Adrenal gland (tissue), 12 donors: ENCODE results near the gene EPDR1. TPM values are rescaled to one million over a fixed set of nuclear protein-coding genes. Genes with fewer than 3 reads are reported as not detected.

Source experiments
- DNase-seq, 7 donors: peaks; one replicate each; pipeline ENCODE4 v3.0.0-alpha.2; 2019 to 2020
- H3K27ac ChIP-seq, 5 donors: fragments of 200-600 bp; sonication (generic) in 4 of 5; 1 replicate in 3 of 5; 2 replicates in 2 of 5; pipeline versions ENCODE4 v1.5.1 to v1.8.0; 2016 to 2020; ENCODE audit warnings: mild to moderate bottlenecking in 1 of 5
- H3K27me3 ChIP-seq: fragments of 200-600 bp; 2 replicates; pipeline ENCODE4 v1.8.0; 2021
- H3K36me3 ChIP-seq, 2 donors: fragments of 200-600 bp; replicated peaks in 1 of 2; 1 replicate in 1 of 2; 2 replicates in 1 of 2; pipeline versions ENCODE4 v1.5.1 to v1.8.0; 2018 to 2022
- H3K4me1 ChIP-seq, 2 donors: fragments of 200-600 bp; replicated peaks in 1 of 2; 1 replicate in 1 of 2; 2 replicates in 1 of 2; pipeline versions ENCODE4 v1.5.1 to v1.8.0; 2018 to 2021
- H3K4me3 ChIP-seq, 4 donors: fragments of 200-600 bp; sonication (generic) in 3 of 4; one replicate each; pipeline ENCODE4 v1.5.1; 2016 to 2018
- H3K9me3 ChIP-seq, 3 donors: fragments of 200-600 bp; sonication (generic) in 1 of 3; replicated peaks in 1 of 3; 1 replicate in 2 of 3; 2 replicates in 1 of 3; pipeline versions ENCODE4 v1.5.1 to v1.8.0; 2016 to 2021
- CTCF ChIP-seq, 6 experiments: fragments of 450-650 bp in 4 of 6; fragments of 200-600 bp in 2 of 6; sonication (generic) in 1 of 6; IDR thresholded peaks; 1 replicate in 5 of 6; 2 replicates in 1 of 6; pipeline versions ENCODE4 v1.5.1 to v1.8.0; 2016 to 2021; ENCODE audit warnings: antibody characterized with exemption in 6 of 6, mild to moderate bottlenecking in 2 of 6, moderate library complexity in 1 of 6
- POLR2A ChIP-seq, 2 donors: fragments of 450-650 bp; IDR thresholded peaks; one replicate each; pipeline ENCODE4 v1.6.1; 2017; ENCODE audit warnings: antibody characterized with exemption in 2 of 2, mild to moderate bottlenecking in 2 of 2, moderate library complexity in 1 of 2
- WGBS, 4 donors: extraction: QIAGEN DNeasy Blood & Tissue Kit in 2 of 4; methylation state at CpG; one replicate each; pipeline versions ENCODE4 v1.1.5 to v1.1.7; 2013 to 2017; 5-methylcytosine and 5-hydroxymethylcytosine counted together
- intact Hi-C, 2 donors: fragments of 100-400 bp; cut with DNase I; formaldehyde crosslinking; loops; one replicate each; pipeline versions ENCODE4 v1.14.1 to v1.15.0; 2022 to 2023
- polyA plus RNA-seq, 3 donors: library from polyadenylated mRNA; stranded (reverse); fragments of 200-250 nt in 2 of 3; fragments of 350-450 nt in 1 of 3; fragmentation: Illumina TruSeq in 1 of 3; extraction: RNeasy Lipid Tissue Mini Kit (QIAGEN cat#74804) in 1 of 3; gene quantifications; one replicate each; pipeline ENCODE4 v1.2.3, GENCODE V29; 2013 to 2014
- total RNA-seq, 9 donors: library from RNA; depleted of rRNA in 4 of 9; stranded (reverse); fragments of >200 nt in 4 of 9; fragments of 120-200 nt in 1 of 9; fragmentation: NEBNext Ultra II Directional in 1 of 9; extraction: Animal tissue kit (Norgen Biotek cat#: 25700) in 1 of 9; gene quantifications; one replicate each; pipeline versions ENCODE4 v1.1.0 to v1.2.4, GENCODE V29; 2013 to 2023
- donor health status: healthy with polysubstance abuse.
- donor health status: Bipolar disorder and iron deficiency.
- donor health status: DM: yes; HTN: yes; CAD: no.
- donor health status: DM: no; HTN: no; CAD: no.
- donor health status: DM: no; HTN: no; CAD: no.
- donor health status: DM: yes; HTN: yes; CAD: no.

EPDR1 gene
- total and polyA plus RNA-seq, 12 donors, result 4.8 to 210 (median 69.8) TPM

- Histone ChIP-seq H3K27me3 (no peaks in the 10 kb centered on the region), H3K27ac (no peak overlapping the region), H3K4me1 (peaks cover 4 to 15% of the 10 kb centered on the region in 2 donors), H3K36me3 (no peaks in the 10 kb centered on the region), H3K9me3 (no peaks in the 10 kb centered on the region), H3K4me3 (no peak overlapping the region)
- WGBS, 4 donors, result 71 to 78% (median 77%) methylated on average over 3 of the region's 3 CpGs
- no peak for TF ChIP-seq POLR2A (IDR thresholded peaks at IDR 0.05)
- TF ChIP-seq CTCF (IDR thresholded peaks at IDR 0.05), result no peak
- DNase-seq, result no peak
- intact Hi-C loops, result loop anchor here (5.0 to 10.0 kb wide), 2 partner anchors 323 to 325 kb away; no protein-coding TSS in a partner anchor
Observed at GRCh38 chr7:37899712-37900247, 20.7 kb upstream of the EPDR1 start.

DNA sequence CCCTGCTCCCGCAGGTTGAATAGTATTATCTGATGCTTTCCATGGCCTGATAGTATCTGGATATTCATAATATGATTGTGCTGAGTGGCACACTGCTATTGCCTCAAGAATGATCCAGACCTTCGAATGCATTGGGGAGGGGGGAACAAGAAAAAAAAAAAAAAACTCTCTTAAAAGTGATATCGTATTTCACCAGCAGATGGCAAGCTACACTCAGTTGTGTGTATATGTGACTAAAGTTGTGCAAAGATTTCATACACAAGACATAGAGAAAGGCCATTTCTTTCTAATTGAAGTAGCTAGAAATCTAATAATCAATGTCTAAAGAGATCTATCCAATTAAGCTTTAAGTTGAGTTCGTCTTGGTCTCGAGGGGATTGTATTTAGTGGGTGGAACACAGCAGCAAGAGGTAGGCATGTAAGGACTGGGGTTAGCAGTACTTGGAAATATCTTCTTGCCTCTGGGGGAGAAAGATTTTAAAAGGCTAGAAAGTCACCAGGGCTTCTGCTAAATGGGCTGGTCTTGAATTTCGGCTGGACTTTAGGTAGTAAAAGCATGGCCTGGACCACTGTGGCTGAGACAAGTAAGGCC is 19.1 kb upstream of the EPDR1 start:
- Histone ChIP-seq H3K36me3 (no peaks in the 10 kb centered on the region), H3K9me3 (no peaks in the 10 kb centered on the region), H3K27ac (peak overlapping the region in 1 of 5 donors; percentile 53), H3K27me3 (no peaks in the 10 kb centered on the region), H3K4me1 (peaks cover 4 to 15% of the 10 kb centered on the region in 2 donors), H3K4me3 (no peak overlapping the region)
- TF ChIP-seq CTCF (IDR thresholded peaks at IDR 0.05), result peak; percentile 37 to 89 (median 70)
- TF ChIP-seq POLR2A (IDR thresholded peaks at IDR 0.05), result no peak
- 15 to 22% (median 18%) methylated on average over 6 of the region's 6 CpGs for WGBS, 4 donors
- DNase-seq, result peak in 1 of 7 donors; percentile 20
- intact Hi-C loops, result loop anchor here in 1 of 2 donors (5.0 kb wide), 1 partner anchor 321 kb away; no protein-coding TSS in a partner anchor

DNA sequence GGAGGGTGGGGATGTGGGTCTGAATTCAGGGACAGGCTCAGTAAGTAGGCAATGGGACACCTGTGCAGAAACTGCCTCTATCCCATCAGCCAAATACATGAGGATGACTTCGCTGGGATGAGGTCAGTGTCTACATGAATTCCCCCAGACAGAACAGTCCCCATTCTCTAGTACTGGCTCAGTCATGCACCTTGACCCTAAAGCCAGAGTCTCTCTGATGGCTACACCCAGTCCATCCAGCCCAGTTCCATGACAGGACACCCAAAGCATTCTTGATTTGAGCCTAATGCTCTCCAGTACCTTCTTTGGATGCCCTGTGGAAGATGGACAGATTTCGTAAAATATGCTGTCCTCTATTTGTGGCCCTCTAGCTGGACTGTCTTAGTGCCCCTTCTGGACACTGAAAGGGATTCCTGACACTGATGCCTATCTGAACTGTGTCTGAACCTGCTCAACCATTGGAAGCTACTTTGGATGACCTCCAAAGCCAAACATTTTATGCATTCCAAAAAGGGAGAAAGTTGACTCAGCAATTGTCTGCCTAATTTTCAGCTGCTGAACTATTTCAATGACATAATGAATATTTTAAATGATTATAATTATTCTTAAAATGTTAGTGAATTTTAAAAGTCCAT is 18.4 kb upstream of the EPDR1 start:
- Histone ChIP-seq H3K4me3 (no peak overlapping the region), H3K9me3 (no peaks in the 10 kb centered on the region), H3K27ac (peak overlapping the region in 1 of 5 donors; percentile 53), H3K27me3 (no peaks in the 10 kb centered on the region), H3K4me1 (peaks cover 4 to 15% of the 10 kb centered on the region in 2 donors), H3K36me3 (no peaks in the 10 kb centered on the region)
- WGBS, 4 donors, result 83 to 94% (median 91%) methylated on average over 2 of the region's 2 CpGs
- intact Hi-C loops, result loop anchor here in 1 of 2 donors (5.0 kb wide), 1 partner anchor 320 kb away; no protein-coding TSS in a partner anchor
- DNase-seq, result peak in 3 of 7 donors; percentile 15 to 39 (median 27)
- no peak for TF ChIP-seq POLR2A (IDR thresholded peaks at IDR 0.05)
- TF ChIP-seq CTCF (IDR thresholded peaks at IDR 0.05), result no peak

GRCh38 chr7:37908221-37908788 is 12.1 kb upstream of the EPDR1 start:
- no peaks in the 10 kb centered on the region for H3K4me1 ChIP-seq
- TF ChIP-seq CTCF (IDR thresholded peaks at IDR 0.05) (no peak), POLR2A (IDR thresholded peaks at IDR 0.05) (no peak)
- intact Hi-C loops, result no loop called here
- no peaks in the 10 kb centered on the region for H3K36me3 ChIP-seq
- no peak overlapping the region for H3K27ac ChIP-seq
- no peaks in the 10 kb centered on the region for H3K9me3 ChIP-seq
- no peak overlapping the region for H3K4me3 ChIP-seq
- no peak for DNase-seq
- 89 to 96% (median 92%) methylated on average over 1 of the region's 1 CpG for WGBS, 4 donors
- H3K27me3 ChIP-seq, result no peaks in the 10 kb centered on the region
